ENCODE measurements around the gene QSOX2.
"Not testable (repeated sequence)": the region's sequence is repeated elsewhere in the genome, so short reads cannot be mapped to it uniquely, and the experiment has no call there.

The QSOX2 gene

GRCh38 chr9:136239135-136239982, 6.3 kb downstream of the QSOX2 start:
- POLR2A ChIA-PET: interaction anchor here (1.1 kb wide), 1 partner anchor 10 kb away, joined by 3 read pairs; no protein-coding TSS in a partner anchor
- Histone ChIP-seq H3K27me3 (replicated peaks in 2 of 5; ENCODE audit: control insufficient read depth in 4 of 5, insufficient read depth in 5 of 5, low read length in 4 of 5) (no peaks in the 10 kb centered on the region), H3K36me3 (ENCODE audit: control insufficient read depth in 4 of 4, insufficient read depth in 4 of 4, low read length in 3 of 4) (peaks cover 2 to 44% (median 18%) of the 10 kb centered on the region in 4 experiments), H3K4me3 (ENCODE audit: control insufficient read depth in 1 of 7, extremely low read depth in 1 of 7, insufficient read depth in 4 of 7, low read depth in 2 of 7, low read length in 6 of 7) (no peak overlapping the region), H3K27ac (ENCODE audit: insufficient read depth in 1 of 2, low read depth in 1 of 2, low read length in 2 of 2, poor library complexity in 1 of 2, severe bottlenecking in 2 of 2) (no peak overlapping the region), H3K9me3 (ENCODE audit: control extremely low read depth in 1 of 5, control insufficient read depth in 4 of 5, insufficient read depth in 2 of 5, low read depth in 1 of 5, low read length in 4 of 5) (no peaks in the 10 kb centered on the region), H3K4me1 (ENCODE audit: control extremely low read depth in 1 of 4, control insufficient read depth in 4 of 4, insufficient read depth in 4 of 4, low read length in 3 of 4) (peaks cover 9 to 41% (median 38%) of the 10 kb centered on the region in 4 experiments)
- WGBS (ENCODE audit: insufficient coverage): 93% methylated on average over 25 of the region's 25 CpGs
- DNase-seq: no peak
- CTCF ChIA-PET: interaction anchor here (0.8 to 1.1 kb wide), 3 partner anchors 10 to 18 kb away, joined by 3 to 5 read pairs (median 3); no protein-coding TSS in a partner anchor

GRCh38 chr9:136238342-136238732, 7.3 kb downstream of the QSOX2 start:
- Histone ChIP-seq H3K36me3 (ENCODE audit: control insufficient read depth in 4 of 4, insufficient read depth in 4 of 4, low read length in 3 of 4) (peaks cover 2 to 41% (median 18%) of the 10 kb centered on the region in 4 experiments), H3K4me1 (ENCODE audit: control extremely low read depth in 1 of 4, control insufficient read depth in 4 of 4, insufficient read depth in 4 of 4, low read length in 3 of 4) (peaks cover 0 to 41% (median 38%) of the 10 kb centered on the region in 4 experiments), H3K27ac (ENCODE audit: insufficient read depth in 1 of 2, low read depth in 1 of 2, low read length in 2 of 2, poor library complexity in 1 of 2, severe bottlenecking in 2 of 2) (peak overlapping the region in 1 of 2 experiments; percentile 59), H3K27me3 (replicated peaks in 2 of 5; ENCODE audit: control insufficient read depth in 4 of 5, insufficient read depth in 5 of 5, low read length in 4 of 5) (no peaks in the 10 kb centered on the region), H3K4me3 (ENCODE audit: control insufficient read depth in 1 of 7, extremely low read depth in 1 of 7, insufficient read depth in 4 of 7, low read depth in 2 of 7, low read length in 6 of 7) (peak overlapping the region in 1 of 7 experiments; percentile 20), H3K9me3 (ENCODE audit: control extremely low read depth in 1 of 5, control insufficient read depth in 4 of 5, insufficient read depth in 2 of 5, low read depth in 1 of 5, low read length in 4 of 5) (no peaks in the 10 kb centered on the region)
- ChIA-PET CTCF (no interaction called here), POLR2A (interaction anchor here (1.1 kb wide), 1 partner anchor 9 kb away, joined by 3 read pairs; no protein-coding TSS in a partner anchor)
- WGBS (ENCODE audit: insufficient coverage): 61% methylated on average over 12 of the region's 12 CpGs
- no peak for DNase-seq

- no peaks in the 10 kb centered on the region for H3K27me3 ChIP-seq (replicated peaks in 2 of 5; ENCODE audit: control insufficient read depth in 4 of 5, insufficient read depth in 5 of 5, low read length in 4 of 5)
- H3K36me3 ChIP-seq (ENCODE audit: control insufficient read depth in 4 of 4, insufficient read depth in 4 of 4, low read length in 3 of 4): peaks cover 2 to 39% (median 18%) of the 10 kb centered on the region in 4 experiments
- peak; percentile 77 to 97 (median 95) for DNase-seq
- ChIA-PET CTCF (no interaction called here), POLR2A (no interaction called here)
- peak overlapping the region in 1 of 2 experiments; percentile 59 for H3K27ac ChIP-seq (ENCODE audit: insufficient read depth in 1 of 2, low read depth in 1 of 2, low read length in 2 of 2, poor library complexity in 1 of 2, severe bottlenecking in 2 of 2)
- peaks cover 0 to 41% (median 41%) of the 10 kb centered on the region in 4 experiments for H3K4me1 ChIP-seq (ENCODE audit: control extremely low read depth in 1 of 4, control insufficient read depth in 4 of 4, insufficient read depth in 4 of 4, low read length in 3 of 4)
- no peaks in the 10 kb centered on the region for H3K9me3 ChIP-seq (ENCODE audit: control extremely low read depth in 1 of 5, control insufficient read depth in 4 of 5, insufficient read depth in 2 of 5, low read depth in 1 of 5, low read length in 4 of 5)
- peak overlapping the region in 1 of 7 experiments; percentile 20 for H3K4me3 ChIP-seq (ENCODE audit: control insufficient read depth in 1 of 7, extremely low read depth in 1 of 7, insufficient read depth in 4 of 7, low read depth in 2 of 7, low read length in 6 of 7)
- 77% methylated on average over 30 of the region's 32 CpGs for WGBS (ENCODE audit: insufficient coverage)
Measured at GRCh38 chr9:136237486-136238341, 7.9 kb downstream of the QSOX2 start.

- H3K27me3 ChIP-seq (replicated peaks in 2 of 5; ENCODE audit: control insufficient read depth in 4 of 5, insufficient read depth in 5 of 5, low read length in 4 of 5); CTCF ChIA-PET; DNase-seq; H3K27ac ChIP-seq (ENCODE audit: insufficient read depth in 1 of 2, low read depth in 1 of 2, low read length in 2 of 2, poor library complexity in 1 of 2, severe bottlenecking in 2 of 2); H3K4me3 ChIP-seq (ENCODE audit: control insufficient read depth in 1 of 7, extremely low read depth in 1 of 7, insufficient read depth in 4 of 7, low read depth in 2 of 7, low read length in 6 of 7); POLR2A ChIA-PET; H3K9me3 ChIP-seq (ENCODE audit: control extremely low read depth in 1 of 5, control insufficient read depth in 4 of 5, insufficient read depth in 2 of 5, low read depth in 1 of 5, low read length in 4 of 5): not testable (repeated sequence)
- peaks cover under 1 to 30% (median 16%) of the 10 kb centered on the region in 4 experiments for H3K36me3 ChIP-seq (ENCODE audit: control insufficient read depth in 4 of 4, insufficient read depth in 4 of 4, low read length in 3 of 4)
- peaks cover 5 to 51% (median 50%) of the 10 kb centered on the region in 4 experiments for H3K4me1 ChIP-seq (ENCODE audit: control extremely low read depth in 1 of 4, control insufficient read depth in 4 of 4, insufficient read depth in 4 of 4, low read length in 3 of 4)
- 95% methylated on average over 35 of the region's 43 CpGs for WGBS (ENCODE audit: insufficient coverage)
Measured at GRCh38 chr9:136236471-136237410, 8.9 kb downstream of the QSOX2 start.

GRCh38 chr9:136235709-136236455, 9.7 kb downstream of the QSOX2 start:
- Histone ChIP-seq H3K27me3 (replicated peaks in 2 of 5; ENCODE audit: control insufficient read depth in 4 of 5, insufficient read depth in 5 of 5, low read length in 4 of 5) (no peaks in the 10 kb centered on the region), H3K4me3 (ENCODE audit: control insufficient read depth in 1 of 7, extremely low read depth in 1 of 7, insufficient read depth in 4 of 7, low read depth in 2 of 7, low read length in 6 of 7) (no peak overlapping the region), H3K36me3 (ENCODE audit: control insufficient read depth in 4 of 4, insufficient read depth in 4 of 4, low read length in 3 of 4) (peaks cover 0 to 29% (median 16%) of the 10 kb centered on the region in 4 experiments), H3K27ac (ENCODE audit: insufficient read depth in 1 of 2, low read depth in 1 of 2, low read length in 2 of 2, poor library complexity in 1 of 2, severe bottlenecking in 2 of 2) (no peak overlapping the region), H3K9me3 (ENCODE audit: control extremely low read depth in 1 of 5, control insufficient read depth in 4 of 5, insufficient read depth in 2 of 5, low read depth in 1 of 5, low read length in 4 of 5) (no peaks in the 10 kb centered on the region), H3K4me1 (ENCODE audit: control extremely low read depth in 1 of 4, control insufficient read depth in 4 of 4, insufficient read depth in 4 of 4, low read length in 3 of 4) (peaks cover 7 to 59% (median 58%) of the 10 kb centered on the region in 4 experiments)
- POLR2A ChIA-PET: no interaction called here
- no peak for DNase-seq
- 97% methylated on average over 22 of the region's 27 CpGs for WGBS (ENCODE audit: insufficient coverage)
- CTCF ChIA-PET: interaction anchor here (0.8 kb wide), 1 partner anchor 91 kb away, joined by 3 read pairs; no protein-coding TSS in a partner anchor

- no peak overlapping the region for H3K27ac ChIP-seq (ENCODE audit: insufficient read depth in 1 of 2, low read depth in 1 of 2, low read length in 2 of 2, poor library complexity in 1 of 2, severe bottlenecking in 2 of 2)
- no peak for DNase-seq
- no peak overlapping the region for H3K4me3 ChIP-seq (ENCODE audit: control insufficient read depth in 1 of 7, extremely low read depth in 1 of 7, insufficient read depth in 4 of 7, low read depth in 2 of 7, low read length in 6 of 7)
- no peaks in the 10 kb centered on the region for H3K9me3 ChIP-seq (ENCODE audit: control extremely low read depth in 1 of 5, control insufficient read depth in 4 of 5, insufficient read depth in 2 of 5, low read depth in 1 of 5, low read length in 4 of 5)
- H3K4me1 ChIP-seq (ENCODE audit: control extremely low read depth in 1 of 4, control insufficient read depth in 4 of 4, insufficient read depth in 4 of 4, low read length in 3 of 4): peaks cover 7 to 65% (median 59%) of the 10 kb centered on the region in 4 experiments
- WGBS (ENCODE audit: insufficient coverage): 95% methylated on average over 15 of the region's 17 CpGs
- no peaks in the 10 kb centered on the region for H3K27me3 ChIP-seq (replicated peaks in 2 of 5; ENCODE audit: control insufficient read depth in 4 of 5, insufficient read depth in 5 of 5, low read length in 4 of 5)
- CTCF ChIA-PET: interaction anchor here (1.2 to 1.6 kb wide), 2 partner anchors 10 to 50 kb away, joined by 3 to 6 read pairs; no protein-coding TSS in a partner anchor
- H3K36me3 ChIP-seq (ENCODE audit: control insufficient read depth in 4 of 4, insufficient read depth in 4 of 4, low read length in 3 of 4): peaks cover 0 to 30% (median 17%) of the 10 kb centered on the region in 4 experiments
- POLR2A ChIA-PET: no interaction called here
Measured at GRCh38 chr9:136235171-136235570, 10.4 kb downstream of the QSOX2 start.
